Adrenal gland (tissue), 12 donors: ENCODE results near the gene NAALADL2. TPM values are rescaled to one million over a fixed set of nuclear protein-coding genes. Genes with fewer than 3 reads are reported as not detected.

Experiments used
- DNase-seq, 7 donors: peaks; one replicate each; pipeline ENCODE4 v3.0.0-alpha.2; 2019 to 2020
- H3K27ac ChIP-seq, 5 donors: fragments of 200-600 bp; sonication (generic) in 4 of 5; 1 replicate in 3 of 5; 2 replicates in 2 of 5; pipeline versions ENCODE4 v1.5.1 to v1.8.0; 2016 to 2020; ENCODE audit warnings: mild to moderate bottlenecking in 1 of 5
- H3K27me3 ChIP-seq: fragments of 200-600 bp; 2 replicates; pipeline ENCODE4 v1.8.0; 2021
- H3K36me3 ChIP-seq, 2 donors: fragments of 200-600 bp; replicated peaks in 1 of 2; 1 replicate in 1 of 2; 2 replicates in 1 of 2; pipeline versions ENCODE4 v1.5.1 to v1.8.0; 2018 to 2022
- H3K4me1 ChIP-seq, 2 donors: fragments of 200-600 bp; replicated peaks in 1 of 2; 1 replicate in 1 of 2; 2 replicates in 1 of 2; pipeline versions ENCODE4 v1.5.1 to v1.8.0; 2018 to 2021
- H3K4me3 ChIP-seq, 4 donors: fragments of 200-600 bp; sonication (generic) in 3 of 4; one replicate each; pipeline ENCODE4 v1.5.1; 2016 to 2018
- H3K9me3 ChIP-seq, 3 donors: fragments of 200-600 bp; sonication (generic) in 1 of 3; replicated peaks in 1 of 3; 1 replicate in 2 of 3; 2 replicates in 1 of 3; pipeline versions ENCODE4 v1.5.1 to v1.8.0; 2016 to 2021
- POLR2A ChIP-seq, 2 donors: fragments of 450-650 bp; IDR thresholded peaks; one replicate each; pipeline ENCODE4 v1.6.1; 2017; ENCODE audit warnings: antibody characterized with exemption in 2 of 2, mild to moderate bottlenecking in 2 of 2, moderate library complexity in 1 of 2
- WGBS, 4 donors: extraction: QIAGEN DNeasy Blood & Tissue Kit in 2 of 4; methylation state at CpG; one replicate each; pipeline versions ENCODE4 v1.1.5 to v1.1.7; 2013 to 2017; 5-methylcytosine and 5-hydroxymethylcytosine counted together
- intact Hi-C, 2 donors: fragments of 100-400 bp; cut with DNase I; formaldehyde crosslinking; loops; one replicate each; pipeline versions ENCODE4 v1.14.1 to v1.15.0; 2022 to 2023
- polyA plus RNA-seq, 3 donors: library from polyadenylated mRNA; stranded (reverse); fragments of 200-250 nt in 2 of 3; fragments of 350-450 nt in 1 of 3; fragmentation: Illumina TruSeq in 1 of 3; extraction: RNeasy Lipid Tissue Mini Kit (QIAGEN cat#74804) in 1 of 3; gene quantifications; one replicate each; pipeline ENCODE4 v1.2.3, GENCODE V29; 2013 to 2014
- total RNA-seq, 9 donors: library from RNA; depleted of rRNA in 4 of 9; stranded (reverse); fragments of >200 nt in 4 of 9; fragments of 120-200 nt in 1 of 9; fragmentation: NEBNext Ultra II Directional in 1 of 9; extraction: Animal tissue kit (Norgen Biotek cat#: 25700) in 1 of 9; gene quantifications; one replicate each; pipeline versions ENCODE4 v1.1.0 to v1.2.4, GENCODE V29; 2013 to 2023
- TF ChIP-seq, protein P1 (sequence below), 6 experiments: fragments of 450-650 bp in 4 of 6; fragments of 200-600 bp in 2 of 6; sonication (generic) in 1 of 6; IDR thresholded peaks; 1 replicate in 5 of 6; 2 replicates in 1 of 6; pipeline versions ENCODE4 v1.5.1 to v1.8.0; 2016 to 2021; ENCODE audit warnings: antibody characterized with exemption in 6 of 6, mild to moderate bottlenecking in 2 of 6, moderate library complexity in 1 of 6
- donor health status: healthy with polysubstance abuse.
- donor health status: Bipolar disorder and iron deficiency.
- donor health status: DM: yes; HTN: yes; CAD: no.
- donor health status: DM: no; HTN: no; CAD: no.
- donor health status: DM: no; HTN: no; CAD: no.
- donor health status: DM: yes; HTN: yes; CAD: no.

The NAALADL2 gene
- total and polyA plus RNA-seq, 12 donors = 0.24 to 7.8 (median 4.8) TPM

DNA sequence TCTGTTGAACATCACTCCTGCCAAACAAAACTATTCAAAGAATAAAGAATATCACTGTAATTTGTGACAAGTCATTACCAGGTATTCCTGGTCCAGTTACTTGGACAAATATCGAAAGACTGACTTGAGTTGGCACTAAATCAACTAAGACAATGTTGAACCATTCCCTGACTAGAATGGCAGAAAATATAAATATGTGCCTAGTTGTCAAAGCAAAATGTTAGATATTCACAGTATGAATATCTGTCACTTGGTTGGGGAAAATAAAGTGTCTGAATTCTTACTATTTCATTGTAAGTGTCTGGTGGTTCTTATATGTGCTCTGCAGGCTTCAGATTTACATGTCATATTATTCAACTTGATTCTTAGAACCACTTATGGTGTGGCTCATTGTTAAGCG lies 470.2 kb downstream of the NAALADL2 start:
- no peak for TF ChIP-seq POLR2A (IDR thresholded peaks at IDR 0.05)
- TF ChIP-seq, protein P1, sequence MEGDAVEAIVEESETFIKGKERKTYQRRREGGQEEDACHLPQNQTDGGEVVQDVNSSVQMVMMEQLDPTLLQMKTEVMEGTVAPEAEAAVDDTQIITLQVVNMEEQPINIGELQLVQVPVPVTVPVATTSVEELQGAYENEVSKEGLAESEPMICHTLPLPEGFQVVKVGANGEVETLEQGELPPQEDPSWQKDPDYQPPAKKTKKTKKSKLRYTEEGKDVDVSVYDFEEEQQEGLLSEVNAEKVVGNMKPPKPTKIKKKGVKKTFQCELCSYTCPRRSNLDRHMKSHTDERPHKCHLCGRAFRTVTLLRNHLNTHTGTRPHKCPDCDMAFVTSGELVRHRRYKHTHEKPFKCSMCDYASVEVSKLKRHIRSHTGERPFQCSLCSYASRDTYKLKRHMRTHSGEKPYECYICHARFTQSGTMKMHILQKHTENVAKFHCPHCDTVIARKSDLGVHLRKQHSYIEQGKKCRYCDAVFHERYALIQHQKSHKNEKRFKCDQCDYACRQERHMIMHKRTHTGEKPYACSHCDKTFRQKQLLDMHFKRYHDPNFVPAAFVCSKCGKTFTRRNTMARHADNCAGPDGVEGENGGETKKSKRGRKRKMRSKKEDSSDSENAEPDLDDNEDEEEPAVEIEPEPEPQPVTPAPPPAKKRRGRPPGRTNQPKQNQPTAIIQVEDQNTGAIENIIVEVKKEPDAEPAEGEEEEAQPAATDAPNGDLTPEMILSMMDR (IDR thresholded peaks at IDR 0.05) = no peak
- Histone ChIP-seq H3K4me3 (no peak overlapping the region), H3K36me3 (no peaks in the 10 kb centered on the region), H3K4me1 (no peaks in the 10 kb centered on the region), H3K27me3 (no peaks in the 10 kb centered on the region), H3K9me3 (no peaks in the 10 kb centered on the region), H3K27ac (no peak overlapping the region)
- no peak for DNase-seq
- WGBS, 4 donors = 81 to 90% (median 85%) methylated on average over 2 of the region's 2 CpGs
- intact Hi-C loops = no loop called here

DNA sequence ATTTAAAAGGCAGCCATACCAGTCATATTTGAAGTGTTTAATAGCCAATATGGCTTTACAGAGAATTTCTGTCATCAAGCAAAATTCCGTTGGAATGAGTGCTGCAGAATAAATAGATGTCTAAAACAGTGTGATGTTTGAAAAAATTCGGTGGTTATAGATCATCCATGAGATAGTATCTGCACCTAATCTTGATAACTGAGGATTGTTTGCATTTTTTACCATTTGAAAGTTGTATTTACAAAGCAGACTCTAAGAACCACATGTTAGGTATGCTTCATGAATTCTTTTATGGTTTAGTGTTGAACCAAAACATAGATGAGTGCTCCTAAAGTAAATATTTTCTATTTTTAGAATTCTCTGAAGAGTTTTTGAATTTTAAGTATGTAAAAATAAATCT lies 476.1 kb downstream of the NAALADL2 start:
- 44 to 62% (median 55%) methylated on average over 2 of the region's 2 CpGs for WGBS, 4 donors
- Histone ChIP-seq H3K27me3 (no peaks in the 10 kb centered on the region), H3K9me3 (no peaks in the 10 kb centered on the region), H3K4me3 (no peak overlapping the region), H3K36me3 (no peaks in the 10 kb centered on the region), H3K4me1 (no peaks in the 10 kb centered on the region), H3K27ac (no peak overlapping the region)
- intact Hi-C loops = no loop called here
- DNase-seq = no peak
- no peak for TF ChIP-seq POLR2A (IDR thresholded peaks at IDR 0.05)
- TF ChIP-seq, protein P1 (IDR thresholded peaks at IDR 0.05) = no peak

DNA sequence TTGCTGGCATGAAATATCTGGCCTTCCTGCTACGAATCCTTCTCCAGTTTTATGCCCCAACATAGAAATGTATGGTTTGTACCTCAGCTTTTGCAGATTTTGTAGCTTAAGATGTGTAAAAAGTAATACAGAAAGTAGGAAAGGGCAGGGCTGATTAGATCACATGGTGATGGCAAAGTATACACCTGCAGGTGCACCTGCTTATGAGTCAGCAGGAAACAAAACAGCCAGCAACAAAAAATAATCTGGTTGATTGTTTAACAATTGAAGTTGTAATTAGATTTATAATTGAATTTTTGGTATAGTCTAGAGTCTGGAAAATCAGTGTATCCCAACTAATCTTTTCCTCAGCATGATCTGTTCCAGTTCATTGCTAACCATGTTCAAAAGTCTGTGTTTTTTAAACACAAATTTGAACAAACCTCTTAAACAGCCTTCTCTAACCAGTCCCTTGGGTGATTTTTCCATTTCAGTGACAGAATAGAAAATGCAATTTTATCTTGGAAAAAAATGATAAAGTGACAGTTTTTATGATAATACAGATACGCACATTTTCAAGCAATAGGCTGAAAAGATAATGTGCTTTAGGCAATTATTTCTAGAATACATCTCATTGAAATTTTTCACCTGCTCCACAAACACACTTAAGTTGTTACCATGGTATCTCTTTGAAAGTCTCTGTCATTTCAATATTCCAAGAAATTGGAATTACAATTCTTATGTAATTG lies 477.4 kb downstream of the NAALADL2 start:
- DNase-seq = no peak
- H3K4me3 ChIP-seq = no peak overlapping the region
- H3K4me1 ChIP-seq = no peaks in the 10 kb centered on the region
- no peaks in the 10 kb centered on the region for H3K36me3 ChIP-seq
- TF ChIP-seq, protein P1 (IDR thresholded peaks at IDR 0.05) = no peak
- no peak for TF ChIP-seq POLR2A (IDR thresholded peaks at IDR 0.05)
- H3K27ac ChIP-seq = no peak overlapping the region
- whole genome bisulfite sequencing, 4 donors = 74 to 88% (median 82%) methylated on average over 2 of the region's 2 CpGs
- H3K27me3 ChIP-seq = no peaks in the 10 kb centered on the region
- H3K9me3 ChIP-seq = no peaks in the 10 kb centered on the region
- intact Hi-C loops = no loop called here

DNA sequence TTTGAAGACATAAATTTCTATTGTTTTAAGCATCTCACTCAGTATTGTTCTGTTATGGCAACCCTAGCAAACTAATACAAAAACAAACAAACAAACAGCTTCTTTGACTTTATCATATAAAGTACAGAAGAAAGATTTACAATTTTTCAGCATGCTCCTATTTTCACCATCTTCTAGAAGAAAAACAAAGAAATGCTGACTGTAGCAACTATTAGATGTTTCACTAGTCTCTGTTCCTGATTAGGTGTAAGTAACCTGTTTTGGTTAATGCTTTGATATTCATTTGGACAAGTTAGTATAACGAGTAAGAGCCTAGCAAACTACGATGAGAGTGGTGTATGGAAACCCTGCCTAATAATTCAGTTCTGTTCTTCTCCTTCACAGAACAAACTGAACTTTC lies 478.5 kb downstream of the NAALADL2 start:
- no peaks in the 10 kb centered on the region for H3K36me3 ChIP-seq
- H3K9me3 ChIP-seq = no peaks in the 10 kb centered on the region
- no peak overlapping the region for H3K4me3 ChIP-seq
- TF ChIP-seq, protein P1 (IDR thresholded peaks at IDR 0.05) = no peak
- TF ChIP-seq POLR2A (IDR thresholded peaks at IDR 0.05) = no peak
- H3K4me1 ChIP-seq = no peaks in the 10 kb centered on the region
- no peak overlapping the region for H3K27ac ChIP-seq
- H3K27me3 ChIP-seq = no peaks in the 10 kb centered on the region
- intact Hi-C loops = no loop called here
- 79 to 94% (median 82%) methylated on average over 2 of the region's 2 CpGs for WGBS, 4 donors
- DNase-seq = no peak
